A549 (cell line): ENCODE measurements around the gene AK8. TPM values are rescaled to one million over a fixed set of nuclear protein-coding genes. Genes with fewer than 3 reads are reported as not detected.

Experiments
- ATAC-seq, 2 experiments: fragments of 200-7000 bp in 1 of 2; fragments of >200 bp in 1 of 2; cut with Nextera tagmentation in 1 of 2; cut with Tn5 transposase in 1 of 2; 3 replicates each; pipeline versions ENCODE4 v1.8.0 to v1.9.1; 2018 to 2020; ENCODE audit warnings: mild to moderate bottlenecking in 1 of 2, moderate library complexity in 1 of 2
- CTCF ChIA-PET: fragments of 300-600 bp; sonication (Branson Sonifier 250); formaldehyde crosslinking; extraction: SDS; loops from one replicate; lab custom pipeline; 2021; ENCODE audit warnings: antibody characterized with exemption, inconsistent platforms; lab: Yijun Ruan, JAX
- POLR2A ChIA-PET: fragments of 350-600 bp; formaldehyde crosslinking; extraction: SDS; loops from one replicate; lab custom pipeline; 2021; ENCODE audit warnings: antibody characterized with exemption, inconsistent platforms; lab: Yijun Ruan, JAX
- DNase-seq, 2 experiments: peaks; one replicate each; pipeline versions ENCODE4 v3.0.0 to v3.0.0-alpha.2; 2011 to 2016; ENCODE audit warnings: low read depth in 1 of 2, low spot score in 1 of 2
- FAIRE-seq: peaks from 2 replicates; lab custom pipeline; 2011; peaks lifted over from hg19 to GRCh38; lab: Jason Lieb, UNC
- H3K27ac ChIP-seq, 2 experiments: fragments of >200 bp; sonication (Bioruptor Twin); formaldehyde crosslinking; 3 replicates each; pipeline ENCODE4 v1.5.1; 2016 to 2017
- H3K4me1 ChIP-seq: fragments of >200 bp; sonication (Bioruptor Twin); formaldehyde crosslinking; 3 replicates; pipeline ENCODE4 v1.6.1; 2016
- H3K4me2 ChIP-seq: fragments of >200 bp; sonication (Bioruptor Twin); formaldehyde crosslinking; 3 replicates; pipeline ENCODE4 v1.6.1; 2016
- H3K4me3 ChIP-seq: fragments of >200 bp; sonication (Bioruptor Twin); formaldehyde crosslinking; 3 replicates; pipeline ENCODE4 v1.5.1; 2016
- H3K9me3 ChIP-seq: fragments of >200 bp; sonication (Bioruptor Twin); formaldehyde crosslinking; 3 replicates; pipeline ENCODE4 v1.6.1; 2016
- CHD4 ChIP-seq: fragments of 200-600 bp; sonication (generic); IDR thresholded peaks from 2 replicates; pipeline ENCODE4 v1.6.1; 2016; ENCODE audit warnings: antibody characterized with exemption, mild to moderate bottlenecking, borderline replicate concordance
- EP300 ChIP-seq, 2 experiments: fragments of >200 bp; sonication (Bioruptor Twin); formaldehyde crosslinking; IDR thresholded peaks; 2 replicates in 1 of 2; 3 replicates in 1 of 2; pipeline ENCODE4 v1.6.1; 2016 to 2017
- ESRRA ChIP-seq: fragments of 150-350 bp; IDR thresholded peaks from 2 replicates; pipeline ENCODE4 v1.6.1; 2014; ENCODE audit warnings: mild to moderate bottlenecking, low read length, borderline replicate concordance
- FOXS1 ChIP-seq: fragments of 250-450 bp; sonication (Bioruptor Pico); IDR thresholded peaks from 2 replicates; pipeline ENCODE4 v1.5.0; 2020; ENCODE audit warnings: mild to moderate bottlenecking, moderate library complexity
- GATA3 ChIP-seq: IDR thresholded peaks from 2 replicates; pipeline ENCODE4 v1.6.1; 2012; ENCODE audit warnings: borderline replicate concordance
- HDAC2 ChIP-seq: fragments of 200-600 bp; sonication (generic); IDR thresholded peaks from 2 replicates; pipeline ENCODE4 v1.6.1; 2016
- HEYL ChIP-seq: fragments of 250-450 bp; sonication (Bioruptor Pico); IDR thresholded peaks from 2 replicates; pipeline ENCODE4 v1.8.0; 2021; ENCODE audit warnings: mild to moderate bottlenecking, moderate library complexity
- HOXB5 ChIP-seq: fragments of 250-450 bp; sonication (Bioruptor Pico); IDR thresholded peaks from 2 replicates; pipeline ENCODE4 v1.5.0; 2020; ENCODE audit warnings: mild to moderate bottlenecking, moderate library complexity
- KDM1A ChIP-seq: fragments of 200-600 bp; sonication (generic); IDR thresholded peaks from 2 replicates; pipeline ENCODE4 v1.6.1; 2016; ENCODE audit warnings: low read depth, mild to moderate bottlenecking
- KDM5A ChIP-seq: fragments of 200-600 bp; sonication (generic); IDR thresholded peaks from 2 replicates; pipeline ENCODE4 v1.6.1; 2016; ENCODE audit warnings: antibody characterized with exemption, mild to moderate bottlenecking
- MAZ ChIP-seq: fragments of 150-350 bp; IDR thresholded peaks from 2 replicates; pipeline ENCODE4 v1.6.1; 2014; ENCODE audit warnings: antibody characterized with exemption, low read depth, low read length, borderline replicate concordance
- NFE2L2 ChIP-seq: fragments of 150-350 bp; conservative IDR thresholded peaks from 2 replicates; pipeline ENCODE4 v1.6.1; 2014; ENCODE audit warnings: low read length
- NPAS2 ChIP-seq: fragments of 250-450 bp; sonication (Bioruptor Pico); IDR thresholded peaks from 2 replicates; pipeline ENCODE4 v1.8.0; 2022; ENCODE audit warnings: mild to moderate bottlenecking, moderate library complexity, borderline replicate concordance
- NR3C1 ChIP-seq: fragments of >200 bp; sonication (Bioruptor Twin); formaldehyde crosslinking; IDR thresholded peaks from 3 replicates; pipeline ENCODE4 v1.6.1; 2017
- POLR2A ChIP-seq: IDR thresholded peaks from 2 replicates; pipeline ENCODE4 v1.6.1; 2012; ENCODE audit warnings: mild to moderate bottlenecking, low read length
- RAD21 ChIP-seq, 2 experiments: fragments of >200 bp in 1 of 2; sonication (Bioruptor Twin) in 1 of 2; formaldehyde crosslinking in 1 of 2; IDR thresholded peaks in 1 of 2; conservative IDR thresholded peaks in 1 of 2; 2 replicates in 1 of 2; 3 replicates in 1 of 2; pipeline ENCODE4 v1.6.1; 2012 to 2018; ENCODE audit warnings: inconsistent platforms in 1 of 2
- REST ChIP-seq: fragments of 200-600 bp; sonication (generic); IDR thresholded peaks from 2 replicates; pipeline ENCODE4 v1.6.1; 2016; ENCODE audit warnings: antibody characterized with exemption, mild to moderate bottlenecking, moderate library complexity
- RNF2 ChIP-seq: fragments of 200-600 bp; sonication (generic); IDR thresholded peaks from 2 replicates; pipeline ENCODE4 v1.6.1; 2016; ENCODE audit warnings: low read depth, mild to moderate bottlenecking, antibody characterized with exemption, moderate library complexity, borderline replicate concordance
- SMC3 ChIP-seq: fragments of >200 bp; sonication (Bioruptor Twin); formaldehyde crosslinking; IDR thresholded peaks from 3 replicates; pipeline ENCODE4 v1.6.1; 2018; ENCODE audit warnings: inconsistent platforms
- TP53 ChIP-seq: fragments of 250-450 bp; sonication (Bioruptor Pico); IDR thresholded peaks from 2 replicates; pipeline ENCODE4 v1.5.0; 2021; ENCODE audit warnings: mild to moderate bottlenecking, moderate library complexity
- ZFP36 ChIP-seq: fragments of 450-650 bp; IDR thresholded peaks from 2 replicates; pipeline ENCODE4 v1.6.1; 2014; ENCODE audit warnings: borderline replicate concordance; ENCODE audit not compliant: partially characterized antibody
- ZNF302 ChIP-seq: fragments of 250-450 bp; sonication (Bioruptor Pico); IDR thresholded peaks from 2 replicates; pipeline ENCODE4 v1.9.0; 2021; ENCODE audit warnings: inconsistent platforms, mild to moderate bottlenecking, moderate library complexity
- WGBS: methylation state at CpG from one replicate; pipeline ENCODE4 v1.1.6; 2017; ENCODE audit errors: missing lambda C conversion rate; 5-methylcytosine and 5-hydroxymethylcytosine counted together
- polyA plus RNA-seq, 4 experiments: library from polyadenylated mRNA; depleted of rRNA in 3 of 4; stranded (reverse); fragments of >200 nt; fragmentation: RNase III in 1 of 4; extraction: RNeasy Plus Mini Kit Qiagen cat#74134 plus additional on column Dnase treatment in 1 of 4; gene quantifications; 2 replicates in 3 of 4; 3 replicates in 1 of 4; pipeline ENCODE4 v1.2.3, GENCODE V29; 2011 to 2017
- TF ChIP-seq, protein P1 (sequence below): fragments of 250-450 bp; sonication (Bioruptor Pico); IDR thresholded peaks from 2 replicates; pipeline ENCODE4 v1.5.0; 2020; ENCODE audit warnings: low read depth, mild to moderate bottlenecking, moderate library complexity
- TF ChIP-seq, protein P2 (sequence below): fragments of 450-650 bp; IDR thresholded peaks from 2 replicates; pipeline ENCODE4 v1.6.1; 2014; ENCODE audit warnings: antibody characterized with exemption

AK8 gene
- polyA plus RNA-seq, 2 of the 4 experiments (the other 2 are of a cell fraction) = 0.61 to 0.63 TPM

DNA sequence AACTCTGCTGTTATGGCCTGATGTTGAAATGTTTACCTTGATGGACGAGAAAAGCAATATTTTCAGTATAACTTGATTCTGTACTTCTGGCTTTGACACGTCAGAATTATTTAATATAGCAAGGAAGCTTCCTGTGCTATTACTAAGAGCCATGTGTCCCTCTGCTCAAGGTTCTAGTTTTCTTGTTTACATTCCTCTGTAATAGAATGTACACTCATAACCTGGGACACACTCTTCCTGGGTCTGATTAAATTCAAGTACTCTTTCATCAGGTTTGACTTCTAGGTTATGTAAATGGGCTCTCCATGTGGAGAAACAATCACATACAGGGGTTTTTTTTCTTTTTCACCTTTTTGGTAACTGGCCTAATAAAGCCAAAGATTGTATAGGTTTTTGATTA lies 174.7 kb downstream of the AK8 start:
- no peak for TF ChIP-seq POLR2A
- no peak for TF ChIP-seq GATA3
- TF ChIP-seq HOXB5 (CRISPR knock-in tag) = no peak
- TF ChIP-seq MAZ = no peak
- no peak for TF ChIP-seq REST
- no peak for TF ChIP-seq ZNF302 (CRISPR knock-in tag)
- no peak for TF ChIP-seq NR3C1
- TF ChIP-seq SMC3 = no peak
- TF ChIP-seq FOXS1 (CRISPR knock-in tag) = no peak
- no peak for TF ChIP-seq HDAC2
- TF ChIP-seq HEYL (CRISPR knock-in tag) = no peak
- H3K9me3 ChIP-seq = peaks cover 33% of the 10 kb centered on the region
- H3K4me3 ChIP-seq = no peak overlapping the region
- H3K4me2 ChIP-seq = no peak overlapping the region
- no peaks in the 10 kb centered on the region for H3K4me1 ChIP-seq
- CTCF ChIA-PET = interaction anchor here (0.6 kb wide), 2 partner anchors 10 to 53 kb away, joined by 3 read pairs; no protein-coding TSS in a partner anchor
- POLR2A ChIA-PET = no interaction called here
- DNase-seq = no peak
- FAIRE-seq = no peak
- ATAC-seq = no peak
- H3K27ac ChIP-seq = no peak overlapping the region
- 1% methylated on average over 2 of the region's 2 CpGs for WGBS

GRCh38 chr9:132702254-132702653 lies 175.8 kb downstream of the AK8 start:
- H3K4me1 ChIP-seq = no peaks in the 10 kb centered on the region
- peaks cover 43% of the 10 kb centered on the region for H3K9me3 ChIP-seq
- peak in 1 of 2 experiments; percentile 54 for DNase-seq
- TF ChIP-seq ZFP36 (peak; percentile 92), HOXB5 (CRISPR knock-in tag) (no peak), NPAS2 (CRISPR knock-in tag) (no peak), EP300 (IDR thresholded peaks at IDR 0.05) (no peak), TP53 (CRISPR knock-in tag) (no peak), FOXS1 (CRISPR knock-in tag) (no peak), NFE2L2 (no peak), RNF2 (no peak)
- TF ChIP-seq, protein P1, sequence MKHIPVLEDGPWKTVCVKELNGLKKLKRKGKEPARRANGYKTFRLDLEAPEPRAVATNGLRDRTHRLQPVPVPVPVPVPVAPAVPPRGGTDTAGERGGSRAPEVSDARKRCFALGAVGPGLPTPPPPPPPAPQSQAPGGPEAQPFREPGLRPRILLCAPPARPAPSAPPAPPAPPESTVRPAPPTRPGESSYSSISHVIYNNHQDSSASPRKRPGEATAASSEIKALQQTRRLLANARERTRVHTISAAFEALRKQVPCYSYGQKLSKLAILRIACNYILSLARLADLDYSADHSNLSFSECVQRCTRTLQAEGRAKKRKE (CRISPR knock-in tag) = no peak
- no peak overlapping the region for H3K4me2 ChIP-seq
- WGBS = 9% methylated on average over 1 of the region's 1 CpG
- no peak overlapping the region for H3K27ac ChIP-seq
- ATAC-seq = no peak
- CTCF ChIA-PET = interaction anchor here (0.6 to 0.8 kb wide), 3 partner anchors 10 to 26 kb away, joined by 3 read pairs; no protein-coding TSS in a partner anchor
- POLR2A ChIA-PET = no interaction called here
- no peak for FAIRE-seq
- H3K4me3 ChIP-seq = no peak overlapping the region

DNA sequence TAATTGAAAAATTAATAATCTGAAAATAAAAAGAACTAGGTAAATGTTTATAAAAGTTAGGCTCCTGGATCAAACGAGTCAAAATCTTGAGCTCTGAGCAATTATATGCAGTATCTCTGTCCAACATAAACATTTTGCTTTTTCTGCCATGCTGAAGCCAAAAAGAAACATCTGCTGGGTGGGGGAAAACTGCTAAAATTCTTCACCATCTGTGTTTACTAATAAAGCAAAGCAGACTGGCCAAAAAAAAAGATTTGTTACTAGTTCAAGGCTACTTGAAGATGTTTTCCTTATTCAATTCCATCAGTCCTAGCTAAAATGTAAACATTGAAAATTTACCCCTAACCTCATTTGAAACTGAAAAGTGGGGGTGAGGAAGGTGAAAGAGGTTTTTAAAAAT lies 178.1 kb downstream of the AK8 start:
- TF ChIP-seq RAD21 (conservative IDR thresholded peaks at IDR 0.05 in 1 of 2, IDR thresholded peaks at IDR 0.05 in 1 of 2) (no peak), HDAC2 (no peak), CHD4 (no peak), ESRRA (no peak), KDM1A (no peak), KDM5A (no peak), HEYL (CRISPR knock-in tag) (no peak)
- TF ChIP-seq, protein P2, sequence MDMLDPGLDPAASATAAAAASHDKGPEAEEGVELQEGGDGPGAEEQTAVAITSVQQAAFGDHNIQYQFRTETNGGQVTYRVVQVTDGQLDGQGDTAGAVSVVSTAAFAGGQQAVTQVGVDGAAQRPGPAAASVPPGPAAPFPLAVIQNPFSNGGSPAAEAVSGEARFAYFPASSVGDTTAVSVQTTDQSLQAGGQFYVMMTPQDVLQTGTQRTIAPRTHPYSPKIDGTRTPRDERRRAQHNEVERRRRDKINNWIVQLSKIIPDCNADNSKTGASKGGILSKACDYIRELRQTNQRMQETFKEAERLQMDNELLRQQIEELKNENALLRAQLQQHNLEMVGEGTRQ = no peak
- POLR2A ChIA-PET = no interaction called here
- Histone ChIP-seq H3K9me3 (peaks cover 64% of the 10 kb centered on the region), H3K27ac (no peak overlapping the region), H3K4me1 (no peaks in the 10 kb centered on the region), H3K4me3 (no peak overlapping the region), H3K4me2 (no peak overlapping the region)
- 0% methylated on average over 1 of the region's 1 CpG for WGBS
- CTCF ChIA-PET = no interaction called here
- DNase-seq (no peak), ATAC-seq (no peak), FAIRE-seq (no peak)
